ENCODE measurements around the gene HSD17B11. TPM values are rescaled to one million over a fixed set of nuclear protein-coding genes. Genes with fewer than 3 reads are reported as not detected.

The HSD17B11 gene
- total and polyA plus RNA-seq, 2 of the 8 experiments (the other 6 are each of a cell fraction or from before 2014, with no cell fraction given) = 6.0 to 9.0 TPM

DNA sequence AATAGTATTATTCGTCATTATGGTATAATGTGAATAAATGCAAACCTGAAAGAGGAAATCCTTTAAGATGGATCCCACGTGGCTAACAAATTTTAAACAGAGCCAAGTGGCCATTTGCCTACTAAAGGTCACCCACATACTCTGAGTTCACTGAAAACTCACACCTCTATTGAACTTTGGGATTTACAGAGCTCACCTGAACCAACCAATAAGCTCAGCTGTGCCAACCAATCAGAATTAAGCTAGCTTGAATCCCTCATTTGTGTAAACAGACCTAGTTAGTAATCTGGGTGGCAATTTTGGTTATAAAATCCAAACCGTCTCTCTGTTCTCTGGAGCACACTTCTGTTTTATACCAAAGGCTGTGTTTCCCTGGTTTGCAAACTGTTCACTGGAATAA is 26.0 kb upstream of the HSD17B11 start:
- H3K9ac ChIP-seq (replicated peaks in 1 of 4; ENCODE audit: extremely low read depth in 1 of 4, low read depth in 3 of 4, low read length in 3 of 4) = no peak overlapping the region
- no peak overlapping the region for H2AK5ac ChIP-seq (ENCODE audit: low read depth, low read length)
- H2BK120ac ChIP-seq (replicated peaks; ENCODE audit: low read depth, low read length) = no peak overlapping the region
- no peak overlapping the region for H3K23ac ChIP-seq (ENCODE audit: insufficient read length)
- H3K27ac ChIP-seq (ENCODE audit: low read depth, low read length) = no peak overlapping the region
- ChIA-PET CTCF (ENCODE audit: partially characterized antibody) (interaction anchor here (0.7 to 1.2 kb wide), 4 partner anchors 49 to 292 kb away, joined by 3 read pairs; no protein-coding TSS in a partner anchor), POLR2A (ENCODE audit: partially characterized antibody) (no interaction called here)
- no peak for TF ChIP-seq EGR1 (IDR thresholded peaks at IDR 0.05; ENCODE audit: borderline replicate concordance, low read depth, low read length)
- TF ChIP-seq EZH2 (IDR thresholded peaks at IDR 0.05; ENCODE audit: low read depth, low read length, severe bottlenecking) = no peak
- TF ChIP-seq SP4 (IDR thresholded peaks at IDR 0.05; ENCODE audit: low read length) = no peak
- no peak for TF ChIP-seq POLR2AphosphoS5 (IDR thresholded peaks at IDR 0.05; ENCODE audit: low read depth, low read length)
- no peak for TF ChIP-seq MAFK (IDR thresholded peaks at IDR 0.05; ENCODE audit: low read depth, low read length)
- no peak for TF ChIP-seq BCL11A (IDR thresholded peaks at IDR 0.05; ENCODE audit: low read depth in 2 of 2, low read length in 2 of 2)
- no peaks in the 10 kb centered on the region for H3K27me3 ChIP-seq (replicated peaks in 1 of 4; ENCODE audit: control insufficient read depth in 3 of 4, extremely low read depth in 1 of 4, insufficient read depth in 3 of 4, low read length in 3 of 4)
- H4K91ac ChIP-seq (replicated peaks; ENCODE audit: insufficient read length, low read length) = no peak overlapping the region
- H4K5ac ChIP-seq (ENCODE audit: insufficient read length, low read depth, low read length) = no peak overlapping the region
- no peaks in the 10 kb centered on the region for H3K79me2 ChIP-seq (ENCODE audit: control insufficient read depth in 1 of 2, insufficient read depth in 2 of 2, low read length in 2 of 2)
- H4K8ac ChIP-seq (ENCODE audit: extremely low read depth, insufficient read depth, low read length) = no peak overlapping the region
- no peak overlapping the region for H2BK5ac ChIP-seq (ENCODE audit: low read depth, low read length)
- DNase-seq (ENCODE audit: low read depth in 1 of 2, low spot score in 2 of 2) (no peak), FAIRE-seq (no peak)
- no peak overlapping the region for H2BK12ac ChIP-seq (ENCODE audit: low read depth, low read length)
- no peak overlapping the region for H2BK20ac ChIP-seq (ENCODE audit: low read length)
- H3K4ac ChIP-seq (replicated peaks; ENCODE audit: insufficient read length, low read depth, low read length) = no peak overlapping the region
- H2BK15ac ChIP-seq (ENCODE audit: low read length) = no peak overlapping the region
- WGBS, 2 experiments (ENCODE audit: extremely low coverage in 1 of 2, insufficient coverage in 1 of 2, insufficient read length in 1 of 2, insufficient replicate concordance in 2 of 2, low coverage in 1 of 2, low lambda C conversion rate in 2 of 2, missing lambda C conversion rate in 1 of 2) = 78% methylated on average over 3 of the region's 3 CpGs; no CpG with 5 or more reads in 1 of the 2 experiments
- no peak overlapping the region for H2AFZ ChIP-seq (ENCODE audit: low read length)
- no peak overlapping the region for H3K4me3 ChIP-seq (ENCODE audit: extremely low read depth in 1 of 4, insufficient read depth in 2 of 4, low read depth in 3 of 4, low read length in 4 of 4)
- no peak overlapping the region for H3K14ac ChIP-seq (ENCODE audit: insufficient read length)
- no peaks in the 10 kb centered on the region for H3K79me1 ChIP-seq (ENCODE audit: low read depth, low read length)
- no peaks in the 10 kb centered on the region for H3K36me3 ChIP-seq (ENCODE audit: control insufficient read depth in 2 of 4, insufficient read depth in 4 of 4, low read length in 3 of 4)
- no peaks in the 10 kb centered on the region for H4K20me1 ChIP-seq (replicated peaks in 1 of 2; ENCODE audit: control insufficient read depth in 1 of 2, insufficient read depth in 2 of 2, low read length in 2 of 2)
- no peaks in the 10 kb centered on the region for H3K23me2 ChIP-seq (ENCODE audit: low read depth, low read length)
- 0 out of 4 replicates have a peak, but pooled peaks cover 0 to 2% of the 10 kb centered on the region in 2 experiments for H3K9me3 ChIP-seq (ENCODE audit: insufficient read depth in 2 of 2, low read depth in 1 of 2, low read length in 1 of 2)
- H3K4me2 ChIP-seq (ENCODE audit: insufficient read depth in 1 of 2, low read depth in 2 of 2, low read length in 2 of 2) = no peak overlapping the region
- H3K56ac ChIP-seq (replicated peaks; ENCODE audit: insufficient read length, low read depth, low read length) = no peak overlapping the region
- H3K4me1 ChIP-seq (replicated peaks in 1 of 4; ENCODE audit: control insufficient read depth in 3 of 4, insufficient read depth in 4 of 4, low read length in 3 of 4) = peaks cover 2 to 19% (median 9%) of the 10 kb centered on the region in 4 experiments; a peak in 6 of 7 replicates
- no peak overlapping the region for H3K18ac ChIP-seq (ENCODE audit: extremely low read depth, low read length)

Measured in H1 (cell line).